ENCODE measurements around the gene ELL.
A peak's percentile ranks its signal among the peaks of the same experiment; 100 is the strongest.

The ELL gene

DNA sequence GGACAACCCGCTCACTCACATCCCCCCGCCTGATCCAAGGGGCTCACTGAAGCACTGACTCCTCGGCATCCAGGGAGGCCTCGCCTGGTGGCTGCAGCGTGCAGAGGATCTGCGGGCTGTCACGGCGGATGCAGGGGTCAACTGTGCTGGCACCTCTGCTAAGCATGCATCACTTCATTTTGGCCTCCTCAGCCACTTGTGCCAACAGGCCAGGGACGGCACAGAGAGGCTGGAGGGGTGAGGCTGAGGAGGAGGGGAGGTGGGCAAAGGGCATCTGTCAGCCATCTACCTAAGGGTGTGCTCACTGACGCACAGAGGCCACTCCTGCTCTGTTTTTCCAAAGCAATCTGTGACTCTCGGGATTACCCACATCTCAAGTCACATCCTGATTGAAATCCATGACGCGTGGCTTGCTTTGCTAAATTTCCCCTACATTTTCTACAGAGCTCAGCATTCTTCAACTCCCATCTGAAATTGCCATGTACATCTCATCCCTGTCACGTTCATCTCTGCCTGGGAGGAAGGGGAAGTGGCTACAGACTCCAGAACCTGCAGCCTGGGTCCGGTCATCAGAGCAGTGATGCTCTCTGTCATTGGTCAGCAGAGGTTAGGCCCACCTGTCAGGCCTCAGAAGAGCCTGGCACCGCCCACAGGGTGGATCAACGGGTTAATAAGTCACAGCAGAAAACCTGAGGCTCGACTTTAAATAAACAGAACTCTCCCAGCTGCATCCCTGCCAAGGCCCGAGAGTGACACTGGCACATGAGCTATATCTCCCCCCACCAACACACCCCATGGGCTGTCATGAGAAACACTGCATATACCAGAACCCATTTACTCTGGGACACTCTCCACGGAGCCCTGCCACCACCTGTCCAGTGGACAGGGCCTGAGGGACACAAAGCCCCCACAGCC lies 17.6 kb downstream of the ELL start:
- no peak for DNase-seq

- no peak for DNase-seq
Observed at GRCh38 chr19:18503337-18503970, 18.4 kb downstream of the ELL start.

DNA sequence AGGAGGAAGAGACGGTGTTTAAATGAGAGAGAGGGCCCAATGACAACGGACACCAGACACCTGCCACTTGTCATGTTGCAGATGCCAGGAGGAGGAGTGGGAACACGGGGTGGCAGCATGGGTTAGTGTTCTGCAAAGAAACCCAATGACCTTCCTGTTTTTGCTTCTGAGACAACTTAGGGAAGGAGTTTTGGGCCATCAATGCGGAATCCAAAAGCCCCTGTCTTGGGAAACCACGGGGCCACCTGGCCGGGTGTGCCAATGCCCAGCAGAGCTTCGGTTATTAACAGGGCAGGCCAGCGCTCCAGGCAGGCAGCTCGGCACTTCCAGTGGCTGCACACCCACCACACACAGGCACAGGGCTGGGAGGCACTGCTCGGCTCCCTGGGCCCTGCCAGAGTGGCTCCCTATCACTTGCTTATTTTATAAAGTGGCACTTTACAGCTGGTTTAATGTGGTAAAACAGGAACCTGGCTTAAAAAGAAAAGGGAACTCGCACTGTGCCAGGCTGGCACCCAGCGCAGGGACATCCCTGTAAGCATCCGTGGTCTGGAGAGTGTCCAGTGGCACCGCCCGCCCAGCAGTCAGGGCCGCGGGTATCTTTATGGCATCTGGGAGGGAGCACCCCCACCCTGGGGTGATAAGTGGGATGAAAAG lies 19.1 kb downstream of the ELL start:
- DNase-seq, result no peak

- no peak for DNase-seq
Observed at GRCh38 chr19:18502246-18502637, 19.6 kb downstream of the ELL start.

- DNase-seq, result no peak
Observed at GRCh38 chr19:18501832-18502231, 20.0 kb downstream of the ELL start.

DNA sequence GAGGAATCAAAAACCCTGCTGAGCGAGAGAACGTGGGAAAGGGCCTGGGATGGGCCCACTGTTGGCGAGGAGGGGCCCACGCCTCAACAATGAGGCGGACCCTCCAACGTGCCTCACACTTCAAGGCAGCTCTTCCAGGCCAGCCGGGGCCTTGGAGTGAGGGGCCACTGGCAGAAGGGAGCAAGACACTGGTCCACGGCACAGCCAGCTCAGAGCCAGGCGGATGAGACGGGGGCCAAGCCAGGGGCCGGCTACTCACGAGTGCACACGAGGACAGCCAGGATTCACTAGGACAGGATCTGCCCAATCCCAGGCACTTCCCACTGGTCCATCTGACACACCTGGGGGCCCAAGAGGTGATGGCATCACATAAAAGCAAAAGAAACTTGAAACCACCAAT lies 20.5 kb downstream of the ELL start:
- no peak for DNase-seq

DNA sequence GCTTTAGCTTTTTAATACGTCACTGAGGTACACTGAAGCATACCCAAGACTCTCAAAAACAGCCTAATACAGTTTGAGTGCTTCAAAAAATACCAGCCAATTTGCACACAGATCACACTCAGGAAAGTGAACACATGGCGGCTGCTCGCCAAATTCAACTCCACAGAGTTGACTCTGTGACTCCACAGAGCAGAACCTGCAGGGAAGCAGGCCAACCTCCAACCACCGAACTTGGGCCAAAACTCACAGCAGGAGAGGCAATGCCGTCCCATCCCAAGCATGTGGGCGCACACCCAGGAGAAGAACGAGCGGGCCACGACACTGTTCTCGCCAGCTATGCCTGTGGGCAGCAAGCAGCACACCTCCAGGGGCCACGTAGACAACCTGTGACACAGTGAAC lies 21.1 kb downstream of the ELL start:
- DNase-seq, result no peak

DNA sequence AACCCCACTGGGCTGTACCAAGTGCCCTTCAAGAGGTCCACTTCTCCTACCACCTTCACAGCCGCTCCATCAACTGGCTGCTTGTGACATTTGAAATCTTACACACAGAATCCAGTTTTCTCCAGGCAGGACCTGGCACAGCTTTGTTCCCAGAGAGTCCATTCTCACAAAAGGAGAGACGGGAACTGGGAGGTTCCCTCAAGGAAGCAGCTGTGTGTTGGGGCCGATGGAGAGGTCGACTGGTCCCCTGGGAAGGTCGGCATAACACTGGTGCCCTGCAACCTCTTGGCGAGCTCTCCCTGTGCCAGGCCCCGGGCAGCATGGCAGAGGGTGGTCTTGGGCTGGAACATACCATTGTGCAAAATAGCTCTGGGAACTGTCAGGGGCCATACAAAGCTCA lies 21.5 kb downstream of the ELL start:
- DNase-seq, result no peak

GRCh38 chr19:18499055-18499775 lies 22.7 kb downstream of the ELL start:
- no peak for DNase-seq

DNA sequence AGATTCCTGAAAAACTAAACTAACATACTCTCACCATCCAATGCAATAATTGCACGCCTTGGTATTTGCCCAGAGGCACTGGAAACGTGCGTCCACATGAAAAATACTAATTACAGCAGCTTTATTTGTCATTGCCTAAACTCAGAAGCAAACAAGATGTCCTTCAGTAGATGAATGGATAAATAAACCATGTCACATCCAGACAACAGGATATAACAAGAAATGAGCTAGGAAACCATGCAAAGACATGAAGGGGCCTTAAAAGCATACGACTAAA lies 25.0 kb downstream of the ELL start:
- DNase-seq, result no peak

DNA sequence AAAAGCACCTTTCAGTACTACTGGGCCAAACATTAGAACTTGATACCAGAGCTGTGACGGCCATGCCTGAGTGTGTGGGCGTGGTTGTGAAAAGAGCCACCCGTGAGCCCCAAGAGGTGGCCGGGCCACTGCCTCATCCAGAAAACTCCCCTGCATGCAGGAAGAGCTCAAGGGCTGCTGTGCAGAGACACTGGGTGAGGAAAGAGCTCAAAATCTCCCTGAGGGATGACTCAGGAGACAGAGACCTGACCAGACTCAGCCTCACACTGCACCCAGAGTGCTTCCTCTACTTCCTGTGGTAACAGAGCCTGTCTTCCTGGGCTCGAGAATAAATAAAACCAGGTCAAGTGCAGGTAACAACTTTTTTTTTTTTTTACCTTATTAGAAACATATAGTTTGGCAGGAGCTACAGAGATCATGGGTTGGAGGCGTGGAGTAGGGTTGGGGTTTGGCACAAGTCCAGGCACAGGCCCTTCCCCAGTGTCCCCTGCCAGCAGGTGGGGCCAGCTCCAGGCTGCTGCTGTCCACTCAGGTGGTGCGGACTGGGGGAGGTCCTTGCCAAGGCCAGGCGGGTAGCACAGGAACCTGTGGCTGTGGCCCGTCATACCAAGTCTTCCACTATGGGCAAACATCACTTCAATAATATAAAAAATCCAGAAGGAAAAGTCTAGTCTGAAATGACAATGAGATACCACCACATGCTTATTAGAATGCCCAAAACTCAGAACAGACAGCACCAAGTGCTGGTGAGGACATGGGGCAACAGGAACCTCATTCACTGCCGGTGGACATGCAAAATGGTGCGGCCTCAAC lies 25.5 kb downstream of the ELL start:
- peak; percentile 67 for DNase-seq

GRCh38 chr19:18495204-18495911 lies 26.5 kb downstream of the ELL start:
- no peak for DNase-seq

DNA sequence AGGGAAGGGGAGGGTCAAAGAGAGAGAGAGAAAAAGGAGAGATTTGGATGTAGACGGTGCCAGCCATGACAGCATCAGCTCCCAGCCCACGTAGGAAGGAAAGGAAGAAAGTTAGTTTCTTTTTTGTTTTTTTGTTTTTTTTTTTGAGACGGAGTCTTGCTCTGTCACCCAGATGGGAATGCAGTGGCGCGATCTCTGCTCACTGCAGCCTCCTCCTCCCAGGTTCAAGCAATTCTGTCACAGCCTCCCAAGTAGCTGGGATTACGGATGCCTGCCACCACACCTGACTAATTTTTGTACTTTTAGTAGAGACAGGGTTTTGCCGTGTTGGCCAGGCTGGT lies 27.6 kb downstream of the ELL start:
- no peak for DNase-seq

DNA sequence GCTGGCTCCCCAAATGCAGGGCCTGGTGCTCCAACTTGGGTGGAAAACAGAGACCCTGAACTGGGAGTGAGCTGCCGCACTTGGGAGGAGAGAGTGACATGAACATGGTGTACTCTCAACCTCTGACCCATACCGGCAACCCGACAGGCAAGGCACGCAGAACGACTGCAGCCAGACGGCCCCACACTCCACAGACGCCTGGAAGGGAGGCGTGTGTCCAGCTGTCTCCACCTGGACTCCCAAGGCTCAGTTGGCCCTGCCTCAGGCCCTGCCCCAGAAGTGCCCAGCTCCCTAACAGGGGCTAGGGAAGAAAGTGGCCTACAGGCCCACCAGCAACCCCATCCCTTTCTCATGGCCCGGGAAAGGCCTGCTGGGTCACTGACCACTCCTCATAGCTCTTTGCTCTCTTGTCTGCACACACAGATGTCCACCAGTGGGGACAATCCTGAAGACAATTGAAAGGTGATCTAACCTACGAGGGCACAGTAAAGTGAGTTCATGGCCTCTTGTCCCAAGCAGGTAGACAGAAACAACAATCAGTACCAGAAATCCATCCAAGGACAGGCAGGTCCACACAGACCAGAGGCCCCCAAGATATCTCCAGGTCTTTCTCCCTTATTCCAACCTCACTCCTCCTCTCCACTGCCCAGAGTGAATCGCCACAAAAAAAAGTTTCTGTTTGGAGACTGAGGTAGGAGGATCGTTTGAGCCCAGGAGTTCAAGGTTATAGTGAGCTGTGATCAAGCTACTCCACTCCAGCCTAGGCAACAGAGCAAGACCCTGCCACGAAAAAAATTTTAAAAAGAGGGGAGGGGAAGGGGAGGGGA lies 28.2 kb downstream of the ELL start:
- DNase-seq, result no peak

GRCh38 chr19:18491995-18492953 lies 29.6 kb downstream of the ELL start:
- DNase-seq, result no peak

- DNase-seq, result no peak
Observed at GRCh38 chr19:18490728-18491127, 31.1 kb downstream of the ELL start.

DNA sequence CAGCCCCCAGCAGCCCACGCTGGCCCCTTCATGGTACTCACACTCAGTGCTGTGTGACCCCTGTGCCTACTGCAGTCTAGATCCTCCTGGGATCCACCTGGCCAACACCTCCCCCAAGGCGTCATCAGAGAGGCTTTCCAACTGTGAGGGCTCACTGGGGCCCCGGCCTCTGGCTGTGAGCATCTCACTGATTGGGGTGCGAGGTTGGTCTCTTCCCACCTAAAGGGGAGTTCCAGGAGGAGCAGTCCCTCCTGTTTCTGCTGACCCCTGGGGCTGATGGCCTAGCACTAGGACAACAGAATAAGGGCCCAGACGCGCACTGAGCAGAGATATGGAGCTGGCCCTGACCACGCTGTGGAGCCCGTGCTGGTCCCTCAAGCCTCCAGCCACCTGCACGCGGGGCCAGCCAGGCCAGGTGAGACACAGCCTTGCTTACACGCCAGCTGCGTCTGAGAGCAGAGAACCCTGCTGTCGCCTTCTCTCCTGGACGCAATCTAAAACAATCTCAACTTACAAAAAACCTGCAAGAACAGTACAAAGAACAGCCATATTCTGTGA lies 32.2 kb downstream of the ELL start:
- DNase-seq, result no peak

GRCh38 chr19:18488838-18489626 lies 32.8 kb downstream of the ELL start:
- DNase-seq, result no peak

- peak; percentile 32 for DNase-seq
Observed at GRCh38 chr19:18488403-18488723, 33.5 kb downstream of the ELL start.
